OCI-M2 (cell line): Measurements from ENCODE around the gene NEURL2.
A peak's percentile ranks its signal among the peaks of the same experiment; 100 is the strongest.
"Not testable (repeated sequence)": the region's sequence is repeated elsewhere in the genome, so short reads cannot be mapped to it uniquely, and the experiment has no call there.

Experiments used
- DNase-seq: peaks from one replicate; lab custom pipeline; 2025; ENCODE audit not compliant: unreplicated experiment; lab: John Stamatoyannopoulos, UW

The NEURL2 gene

DNA sequence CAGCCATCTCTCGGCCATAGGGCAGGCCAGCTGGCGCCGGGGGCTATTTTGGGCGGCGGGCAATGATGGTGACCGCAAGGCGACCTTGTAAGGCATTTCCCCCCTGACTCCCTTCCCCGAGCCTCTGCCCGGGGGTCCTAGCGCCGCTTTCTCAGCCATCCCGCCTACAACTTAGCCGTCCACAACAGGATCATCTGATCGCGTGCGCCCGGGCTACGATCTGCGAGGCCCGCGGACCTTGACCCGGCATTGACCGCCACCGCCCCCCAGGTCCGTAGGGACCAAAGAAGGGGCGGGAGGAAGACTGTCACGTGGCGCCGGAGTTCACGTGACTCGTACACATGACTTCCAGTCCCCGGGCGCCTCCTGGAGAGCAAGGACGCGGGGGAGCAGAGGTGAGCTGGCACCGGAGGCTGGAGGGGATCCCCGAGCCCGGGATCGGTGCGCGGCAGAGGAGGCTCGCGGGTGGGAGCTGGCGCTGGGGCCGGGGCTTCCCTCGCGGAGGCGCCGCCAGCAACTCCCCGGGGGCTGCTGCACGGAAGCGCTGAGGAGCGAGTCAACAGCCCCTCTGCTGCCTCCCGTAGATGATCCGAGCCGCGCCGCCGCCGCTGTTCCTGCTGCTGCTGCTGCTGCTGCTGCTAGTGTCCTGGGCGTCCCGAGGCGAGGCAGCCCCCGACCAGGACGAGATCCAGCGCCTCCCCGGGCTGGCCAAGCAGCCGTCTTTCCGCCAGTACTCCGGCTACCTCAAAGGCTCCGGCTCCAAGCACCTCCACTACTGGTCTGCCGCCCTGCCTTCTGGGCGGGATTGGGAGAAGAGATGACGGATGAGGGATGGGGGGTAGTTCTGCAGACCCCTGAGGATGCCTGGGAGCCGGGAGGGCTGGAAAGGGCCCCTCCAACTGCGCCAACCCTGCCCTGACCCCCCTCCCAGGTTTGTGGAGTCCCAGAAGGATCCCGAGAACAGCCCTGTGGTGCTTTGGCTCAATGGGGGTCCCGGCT, at the start of gene NEURL2, which contains the start of gene CTSA:
Gene NEURL2 (minus strand): TSS at position 224 of the 999 bp plus-strand sequence. CDS start 217 bp downstream, at position 7.
Gene CTSA (plus strand): TSS at position 351 of the 999 bp plus-strand sequence. CDS start 234 bp downstream, at position 585.
- peak; percentile 86 for DNase-seq

- DNase-seq: no peak
Observed at GRCh38 chr20:45940469-45940868, 49.5 kb upstream of the NEURL2 start.

DNA sequence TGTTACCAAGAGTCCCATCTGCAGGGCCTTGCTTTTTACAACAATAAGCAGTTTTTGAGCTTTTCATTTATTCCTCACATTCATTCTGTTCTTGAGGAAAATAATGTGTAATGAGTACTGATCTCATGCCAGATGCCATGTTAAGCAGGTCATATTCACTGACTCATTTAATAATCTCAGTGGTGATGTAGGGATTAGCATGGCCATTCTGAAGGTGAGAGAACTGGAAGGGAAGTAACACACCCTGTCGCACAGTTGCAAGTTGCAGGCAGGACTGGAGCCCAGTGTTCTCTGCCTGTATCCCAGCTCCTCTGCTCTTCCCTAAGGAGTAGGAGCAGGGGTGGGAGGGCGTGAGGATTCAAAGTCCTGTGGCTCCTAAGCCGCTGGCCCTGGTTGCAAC, 49.0 kb upstream of the NEURL2 start:
- no peak for DNase-seq

GRCh38 chr20:45938727-45939438, 47.9 kb upstream of the NEURL2 start:
- no peak for DNase-seq

DNA sequence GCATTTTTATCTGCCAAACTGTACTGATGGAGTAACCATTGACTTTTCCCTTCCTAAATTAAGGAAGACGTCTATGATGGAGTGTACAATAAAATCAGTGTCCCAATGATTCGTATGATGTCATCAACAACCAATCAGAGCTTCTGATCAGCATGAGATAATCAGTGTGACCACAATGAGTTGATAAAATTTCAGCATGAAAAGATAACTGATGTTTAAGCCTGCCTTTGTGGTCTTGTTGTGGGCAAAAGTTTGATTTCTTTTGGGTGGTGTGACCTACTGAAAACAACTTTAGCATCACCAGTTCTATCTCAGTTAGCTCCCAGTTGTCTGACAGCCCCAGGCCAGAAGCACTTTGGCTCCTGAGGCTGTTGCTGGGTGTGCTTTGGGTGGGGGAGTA, 46.8 kb upstream of the NEURL2 start:
- DNase-seq: no peak

DNA sequence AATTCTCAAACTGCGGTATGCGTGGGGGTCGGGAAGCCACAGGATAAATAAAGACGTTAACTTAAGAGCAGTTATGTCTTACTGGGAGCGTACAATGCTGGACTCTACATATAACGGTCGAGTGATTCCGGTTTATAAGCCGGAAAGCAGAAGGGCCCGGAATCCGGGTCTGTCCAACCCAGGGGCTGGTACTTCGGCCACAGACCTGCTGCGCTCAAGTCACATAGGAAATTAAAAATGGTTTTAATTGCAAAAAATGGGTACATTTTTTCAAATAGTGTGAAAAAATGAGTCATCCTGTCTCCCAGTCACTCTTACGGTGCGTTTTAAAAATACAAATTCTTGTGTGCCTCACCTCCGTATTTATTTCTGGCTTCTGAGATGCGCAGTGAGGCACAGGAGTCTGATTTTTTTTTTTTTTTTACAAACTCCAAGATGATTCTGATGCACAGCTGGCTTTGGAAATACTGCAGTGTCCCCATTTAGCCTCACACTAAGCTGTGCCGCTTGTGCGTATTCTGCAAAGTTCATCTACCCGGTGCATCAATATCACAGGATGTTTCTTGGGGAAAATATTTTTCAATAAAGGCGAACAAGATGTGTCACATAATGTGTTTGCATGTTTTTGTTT, 44.5 kb upstream of the NEURL2 start:
- DNase-seq: no peak

GRCh38 chr20:45934586-45935415, 43.8 kb upstream of the NEURL2 start, which contains the start of gene PCIF1:
Gene PCIF1, plus strand, starts transcription at chr20:45934683. Its CDS starts 4,317 bp downstream, at chr20:45939000.
- DNase-seq: peak; percentile 96

GRCh38 chr20:45934046-45934585, 43.1 kb upstream of the NEURL2 start:
- no peak for DNase-seq

- DNase-seq: peak; percentile 47
Observed at GRCh38 chr20:45933266-45934045, 42.4 kb upstream of the NEURL2 start.

- not testable (repeated sequence) for DNase-seq
Observed at GRCh38 chr20:45931680-45932079, 40.7 kb upstream of the NEURL2 start.

DNA sequence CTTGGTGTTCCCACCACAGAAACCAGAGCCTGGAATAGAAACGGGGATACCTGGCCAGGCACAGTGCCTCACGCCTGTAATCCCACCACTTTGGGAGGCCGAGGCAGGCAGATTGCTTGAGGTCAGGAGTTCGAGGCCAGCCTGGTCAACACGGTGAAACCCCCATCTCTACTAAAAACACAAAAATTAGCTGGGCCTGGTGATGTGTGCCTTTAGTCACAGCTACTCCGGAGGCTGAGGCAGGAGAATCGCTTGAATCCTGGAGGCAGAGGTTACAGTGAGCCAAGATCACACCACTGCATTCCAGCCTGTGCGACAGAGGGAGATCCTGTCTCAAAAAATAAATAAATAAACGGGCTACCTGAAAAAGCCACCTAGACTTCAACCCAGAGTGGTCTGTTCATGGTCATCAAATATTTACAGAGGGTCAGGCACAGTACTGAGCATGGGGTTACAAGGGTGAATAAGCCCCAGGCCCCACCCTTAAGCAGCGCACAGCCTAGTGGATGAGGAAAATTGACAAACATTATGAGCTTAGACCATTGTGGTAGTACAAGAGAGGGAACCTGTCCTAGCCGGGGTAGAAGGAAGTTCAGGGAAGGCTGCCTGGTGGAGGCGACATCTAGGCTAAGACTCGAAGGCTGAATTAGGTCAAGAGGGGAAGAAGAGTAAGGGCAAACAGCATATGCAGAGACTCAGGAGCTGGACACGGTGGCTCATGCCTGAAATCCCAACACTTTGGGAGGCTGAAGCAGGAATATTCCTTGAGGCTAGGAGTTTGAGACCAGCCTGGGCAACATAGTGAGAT, 36.3 kb upstream of the NEURL2 start:
- no peak for DNase-seq

DNA sequence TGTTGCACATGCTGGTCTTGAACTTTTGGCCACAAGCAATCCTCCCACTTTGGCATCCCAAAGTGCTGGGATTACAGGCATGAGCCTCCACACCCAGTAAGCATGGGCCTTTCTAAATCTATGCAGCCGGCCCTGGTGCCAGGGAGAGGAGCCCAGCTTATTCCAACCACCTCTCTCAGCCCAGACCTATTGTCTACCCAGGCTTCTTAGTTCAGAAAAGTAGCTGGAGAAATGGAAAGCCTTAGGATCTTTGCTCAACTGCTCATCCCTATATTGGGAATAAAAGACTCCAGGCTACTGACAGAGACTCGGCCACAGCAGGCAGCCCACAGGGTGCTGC, 35.7 kb upstream of the NEURL2 start:
- no peak for DNase-seq

GRCh38 chr20:45925821-45926506, 35.0 kb upstream of the NEURL2 start:
- DNase-seq: no peak

DNA sequence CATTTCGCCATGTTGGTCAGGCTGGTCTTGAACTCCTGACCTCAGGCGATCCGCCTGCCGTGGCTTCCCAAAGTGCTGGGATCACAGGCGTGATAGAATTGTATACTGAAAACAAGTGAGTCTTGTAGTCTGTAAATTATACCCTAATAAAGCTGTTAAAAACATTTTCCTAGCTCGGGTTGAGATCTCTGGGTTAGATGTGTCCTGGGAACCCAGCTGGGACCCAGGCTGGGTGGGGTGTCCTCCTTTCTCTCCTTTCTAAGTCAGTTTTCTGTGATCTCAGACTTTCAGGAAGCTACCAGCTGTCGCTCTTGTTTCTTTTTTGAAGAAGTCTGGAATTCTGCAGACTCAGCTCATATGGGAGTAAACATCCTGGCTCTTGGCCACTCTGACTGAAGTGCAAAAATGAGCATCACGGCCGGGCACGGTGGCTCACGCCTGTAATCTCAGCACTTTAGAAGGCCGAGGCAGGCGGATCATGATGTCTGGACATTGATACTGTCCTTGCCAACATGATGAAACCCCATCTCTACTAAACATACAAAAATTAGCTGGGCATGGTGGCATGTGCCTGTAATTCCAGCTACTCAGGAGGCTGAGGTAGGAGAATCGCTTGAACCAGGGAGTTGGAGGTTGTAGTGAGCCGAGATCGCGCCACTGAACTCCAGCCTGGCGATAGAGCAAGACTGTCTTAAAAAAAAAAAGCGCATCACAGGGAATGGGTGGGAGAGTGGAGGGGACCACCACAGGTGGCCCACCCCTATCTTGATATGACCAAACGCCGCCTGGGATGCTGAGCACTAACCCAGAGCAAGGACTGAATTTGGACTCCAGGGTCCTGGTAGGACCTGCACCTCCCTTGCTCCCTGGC, 33.6 kb upstream of the NEURL2 start:
- no peak for DNase-seq

- DNase-seq: no peak
Observed at GRCh38 chr20:45921337-45922189, 30.6 kb upstream of the NEURL2 start.
